Measurements from ENCODE around the gene MLIP.

- no peak for TF ChIP-seq CTCF (IDR thresholded peaks at IDR 0.05)
- no peak for TF ChIP-seq REST (IDR thresholded peaks at IDR 0.05; ENCODE audit: insufficient read depth in 1 of 2, low read depth in 2 of 2, low read length in 1 of 2)
- TF ChIP-seq POLR2AphosphoS5 (IDR thresholded peaks at IDR 0.05; ENCODE audit: low read depth, low read length): no peak
Observed at GRCh38 chr6:54217018-54217417, 105.8 kb downstream of the MLIP start.
